Skeletal muscle satellite cell (primary cell): ENCODE data around the gene DNAJC28. TPM values are rescaled to one million over a fixed set of nuclear protein-coding genes. Genes with fewer than 3 reads are reported as not detected.

ENCODE experiments used
- H3K27me3 ChIP-seq: 2 replicates; pipeline ENCODE4 v1.7.0; 2013; ENCODE audit warnings: low read length; ENCODE audit not compliant: control insufficient read depth, insufficient read depth
- H3K36me3 ChIP-seq: 2 replicates; pipeline ENCODE4 v1.7.0; 2013; ENCODE audit warnings: mild to moderate bottlenecking, control low read depth, low read length; ENCODE audit not compliant: insufficient read depth
- H3K4me1 ChIP-seq: 2 replicates; pipeline ENCODE4 v1.7.0; 2013; ENCODE audit warnings: low read length; ENCODE audit not compliant: control insufficient read depth, insufficient read depth
- H3K4me2 ChIP-seq: 2 replicates; pipeline ENCODE4 v1.7.0; 2013; ENCODE audit warnings: mild to moderate bottlenecking, low read length
- H3K4me3 ChIP-seq: 2 replicates; pipeline ENCODE4 v1.7.0; 2013; ENCODE audit warnings: low read length
- H3K9ac ChIP-seq: 2 replicates; pipeline ENCODE4 v1.7.0; 2013; ENCODE audit warnings: mild to moderate bottlenecking, low read depth, low read length, moderate library complexity
- H3K9me3 ChIP-seq: replicated peaks from 2 replicates; pipeline ENCODE4 v1.7.0; 2013; ENCODE audit warnings: mild to moderate bottlenecking, control low read depth, low read length
- total RNA-seq: library from RNA; depleted of rRNA; stranded (reverse); fragments of >200 nt; gene quantifications from 2 replicates; pipeline ENCODE4 v1.2.3, GENCODE V29; 2012; rRNA removed

The DNAJC28 gene
- total RNA-seq = 0.87 and 1.3 TPM in 2 replicates

- Histone ChIP-seq H3K9me3 (no peaks in the 10 kb centered on the region), H3K4me3 (peak within 1 kb of the TSS; percentile 97), H3K27me3 (peaks cover 1% of the 10 kb centered on the region), H3K9ac (peak within 1 kb of the TSS; percentile 90), H3K36me3 (no peaks in the 10 kb centered on the region), H3K4me1 (peaks cover 6% of the 10 kb centered on the region), H3K4me2 (peak within 1 kb of the TSS; percentile 97)
These were observed at the start of gene DNAJC28 for GRCh38 chr21:33491373-33492102. DNAJC28 (minus strand) TSS chr21:33491716; CDS start chr21:33489393, 2,323 bp downstream.

- Histone ChIP-seq H3K9me3 (no peaks in the 10 kb centered on the region), H3K4me2 (peak overlapping the region; percentile 89), H3K4me1 (peaks cover 23% of the 10 kb centered on the region), H3K9ac (peak overlapping the region; percentile 98), H3K4me3 (peak overlapping the region; percentile 81), H3K36me3 (peaks cover 25% of the 10 kb centered on the region), H3K27me3 (no peaks in the 10 kb centered on the region)
These were observed 49.7 kb upstream of the DNAJC28 start for GRCh38 chr21:33541105-33541711.

GRCh38 chr21:33540711-33541104, 49.2 kb upstream of the DNAJC28 start:
- Histone ChIP-seq H3K4me3 (peak overlapping the region; percentile 81), H3K4me1 (peaks cover 19% of the 10 kb centered on the region), H3K4me2 (peak overlapping the region; percentile 89), H3K27me3 (no peaks in the 10 kb centered on the region), H3K36me3 (peaks cover 28% of the 10 kb centered on the region), H3K9me3 (no peaks in the 10 kb centered on the region), H3K9ac (peak overlapping the region; percentile 98)

- H3K27me3 ChIP-seq = no peaks in the 10 kb centered on the region
- H3K36me3 ChIP-seq = peaks cover 35% of the 10 kb centered on the region
- H3K4me2 ChIP-seq = no peak overlapping the region
- no peak overlapping the region for H3K4me3 ChIP-seq
- H3K9ac ChIP-seq = peak overlapping the region; percentile 98
- H3K4me1 ChIP-seq = peaks cover 13% of the 10 kb centered on the region
- no peaks in the 10 kb centered on the region for H3K9me3 ChIP-seq
These were observed 48.1 kb upstream of the DNAJC28 start for GRCh38 chr21:33539616-33540015.

- Histone ChIP-seq H3K36me3 (peaks cover 56% of the 10 kb centered on the region), H3K27me3 (no peaks in the 10 kb centered on the region), H3K4me3 (no peak overlapping the region), H3K9me3 (no peaks in the 10 kb centered on the region), H3K4me1 (peaks cover 13% of the 10 kb centered on the region), H3K4me2 (no peak overlapping the region), H3K9ac (no peak overlapping the region)
These were observed 45.7 kb upstream of the DNAJC28 start for GRCh38 chr21:33537212-33537611.

- Histone ChIP-seq H3K36me3 (peaks cover 80% of the 10 kb centered on the region), H3K4me2 (no peak overlapping the region), H3K27me3 (no peaks in the 10 kb centered on the region), H3K4me3 (no peak overlapping the region), H3K9me3 (no peaks in the 10 kb centered on the region), H3K9ac (no peak overlapping the region), H3K4me1 (no peaks in the 10 kb centered on the region)
These were observed 39.5 kb upstream of the DNAJC28 start for GRCh38 chr21:33531007-33531406.

- Histone ChIP-seq H3K9me3 (no peaks in the 10 kb centered on the region), H3K4me1 (no peaks in the 10 kb centered on the region), H3K4me3 (no peak overlapping the region), H3K4me2 (no peak overlapping the region), H3K9ac (no peak overlapping the region), H3K27me3 (no peaks in the 10 kb centered on the region), H3K36me3 (peaks cover 49% of the 10 kb centered on the region)
These were observed 31.4 kb upstream of the DNAJC28 start for GRCh38 chr21:33522953-33523349.

- Histone ChIP-seq H3K36me3 (peaks cover 48% of the 10 kb centered on the region), H3K4me2 (no peak overlapping the region), H3K9ac (no peak overlapping the region), H3K27me3 (no peaks in the 10 kb centered on the region), H3K4me3 (no peak overlapping the region), H3K9me3 (no peaks in the 10 kb centered on the region), H3K4me1 (no peaks in the 10 kb centered on the region)
These were observed 30.9 kb upstream of the DNAJC28 start for GRCh38 chr21:33522297-33522952.

- H3K27me3 ChIP-seq = no peaks in the 10 kb centered on the region
- H3K4me2 ChIP-seq = no peak overlapping the region
- no peaks in the 10 kb centered on the region for H3K9me3 ChIP-seq
- no peaks in the 10 kb centered on the region for H3K4me1 ChIP-seq
- H3K9ac ChIP-seq = no peak overlapping the region
- no peak overlapping the region for H3K4me3 ChIP-seq
- peaks cover 48% of the 10 kb centered on the region for H3K36me3 ChIP-seq
These were observed 27.4 kb upstream of the DNAJC28 start for GRCh38 chr21:33518899-33519298.

- Histone ChIP-seq H3K36me3 (peaks cover 63% of the 10 kb centered on the region), H3K27me3 (no peaks in the 10 kb centered on the region), H3K4me2 (no peak overlapping the region), H3K4me3 (no peak overlapping the region), H3K9ac (no peak overlapping the region), H3K9me3 (no peaks in the 10 kb centered on the region), H3K4me1 (no peaks in the 10 kb centered on the region)
These were observed 22.7 kb upstream of the DNAJC28 start for GRCh38 chr21:33514229-33514628.

GRCh38 chr21:33512481-33512880, 21.0 kb upstream of the DNAJC28 start:
- Histone ChIP-seq H3K9ac (no peak overlapping the region), H3K36me3 (peaks cover 56% of the 10 kb centered on the region), H3K4me3 (no peak overlapping the region), H3K9me3 (no peaks in the 10 kb centered on the region), H3K4me2 (no peak overlapping the region), H3K4me1 (no peaks in the 10 kb centered on the region), H3K27me3 (no peaks in the 10 kb centered on the region)
